SW480 (cell line): ENCODE measurements around the gene TSEN2.
"Not testable (repeated sequence)": the region's sequence is repeated elsewhere in the genome, so short reads cannot be mapped to it uniquely, and the experiment has no call there.

Experiments
- DNase-seq: peaks from one replicate; pipeline ENCODE4 v3.0.0-alpha.2; 2016; ENCODE audit warnings: low spot score

Gene TSEN2

DNA sequence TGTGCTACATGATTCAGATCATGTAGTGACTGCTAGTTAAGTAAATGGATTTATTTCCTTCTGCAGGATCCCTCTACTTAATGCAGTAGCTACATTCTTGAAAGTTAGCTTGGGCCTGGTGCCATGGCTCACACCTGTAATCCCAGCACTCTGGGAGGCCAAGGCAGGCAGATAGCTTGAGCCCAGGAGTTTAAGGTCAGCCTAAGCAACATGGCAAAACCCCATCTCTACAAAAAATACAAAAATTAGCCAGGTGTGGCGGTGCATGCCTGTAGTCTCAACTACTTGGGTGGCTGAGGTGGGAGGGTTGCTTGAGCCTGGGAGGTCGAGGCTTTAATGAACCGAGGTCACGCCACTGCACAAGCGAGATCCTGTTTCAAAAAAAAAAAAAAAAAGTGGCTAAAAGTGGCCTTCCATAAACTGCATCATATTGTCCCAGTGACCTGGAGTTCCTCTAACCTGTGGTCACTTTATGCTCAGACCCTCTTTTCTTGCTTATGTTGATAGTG lies 22.0 kb downstream of the TSEN2 start:
- DNase-seq = no peak

GRCh38 chr3:12507591-12508281 lies 23.5 kb downstream of the TSEN2 start:
- no peak for DNase-seq

- peak; percentile 9 for DNase-seq
These were observed 24.0 kb downstream of the TSEN2 start for GRCh38 chr3:12508291-12508700.

DNA sequence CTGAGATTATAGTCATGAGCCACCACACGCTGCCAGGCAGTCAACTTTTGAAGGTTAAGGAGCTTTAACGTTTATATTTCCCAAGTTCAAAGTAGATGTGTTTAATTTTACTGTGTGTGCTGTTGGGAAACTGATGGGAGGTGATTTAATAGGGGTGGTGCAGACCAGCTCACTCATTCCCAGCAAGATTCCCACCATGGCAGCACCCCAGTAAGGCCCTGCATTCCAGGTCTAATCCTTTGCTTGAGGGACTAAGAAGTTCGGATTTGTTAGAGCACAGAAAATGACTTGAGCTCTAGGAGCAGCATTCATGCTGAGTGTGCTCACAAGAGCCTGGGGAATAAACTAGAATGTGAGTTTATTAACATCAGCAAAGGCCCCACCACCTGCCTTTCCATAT lies 25.2 kb downstream of the TSEN2 start:
- no peak for DNase-seq

GRCh38 chr3:12512534-12513118 lies 28.3 kb downstream of the TSEN2 start:
- DNase-seq = no peak

GRCh38 chr3:12513694-12514446 lies 29.6 kb downstream of the TSEN2 start:
- no peak for DNase-seq

DNA sequence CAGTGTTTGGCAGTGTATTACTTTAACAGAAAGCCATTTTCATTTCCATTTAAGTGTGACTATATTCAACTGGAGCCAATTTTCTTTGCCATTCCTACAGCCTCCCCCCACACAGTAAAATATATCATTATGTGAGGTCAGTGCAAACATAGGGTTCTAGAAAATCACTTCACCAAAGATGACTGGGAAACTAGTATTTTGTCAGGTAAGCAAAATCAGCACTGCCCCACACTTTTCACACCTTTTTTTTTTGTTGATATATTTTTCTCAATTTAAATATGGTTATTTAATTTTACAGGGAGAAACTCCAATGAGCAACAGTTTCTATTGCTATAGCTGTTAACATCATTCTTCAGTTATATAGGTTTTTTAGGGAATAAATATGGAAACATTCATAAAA lies 31.4 kb downstream of the TSEN2 start:
- DNase-seq = no peak

- DNase-seq = no peak
These were observed 32.6 kb downstream of the TSEN2 start for GRCh38 chr3:12516873-12517272.

DNA sequence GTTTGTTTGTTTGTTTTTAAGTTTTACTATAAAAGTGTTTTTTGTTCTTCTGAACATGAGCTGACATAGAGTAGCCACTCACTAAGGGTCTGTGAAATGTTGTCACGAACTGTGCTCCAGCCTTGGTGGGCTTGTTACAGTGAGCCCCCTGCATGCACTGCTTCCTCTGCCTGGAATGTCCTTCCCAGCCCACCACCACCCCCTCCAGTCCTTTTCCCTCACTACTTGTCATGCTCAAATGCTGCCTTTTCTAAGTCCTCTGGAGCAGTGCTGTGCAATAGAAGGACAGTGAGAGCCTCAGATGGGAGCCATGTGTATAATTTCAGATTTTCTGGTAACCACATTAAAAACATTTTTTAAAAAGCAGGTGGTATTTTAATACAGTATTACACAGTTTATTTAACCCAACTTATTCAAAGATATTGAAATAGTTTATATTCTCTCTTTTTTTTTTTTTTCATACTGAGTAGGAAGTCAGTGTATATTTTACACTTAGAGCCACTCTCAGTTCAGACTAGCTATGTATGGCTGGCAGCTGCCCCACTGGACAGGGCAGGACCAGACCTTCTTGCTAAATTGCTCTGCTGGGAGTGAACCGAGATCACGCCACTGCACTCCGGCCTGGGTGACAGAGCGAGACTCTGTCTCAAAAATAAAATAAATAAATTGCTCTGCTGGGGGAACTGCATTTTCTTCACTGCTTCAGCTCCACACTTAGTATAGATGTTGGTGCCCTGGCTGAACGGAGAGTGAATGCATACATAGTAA lies 34.2 kb downstream of the TSEN2 start:
- no peak for DNase-seq

DNA sequence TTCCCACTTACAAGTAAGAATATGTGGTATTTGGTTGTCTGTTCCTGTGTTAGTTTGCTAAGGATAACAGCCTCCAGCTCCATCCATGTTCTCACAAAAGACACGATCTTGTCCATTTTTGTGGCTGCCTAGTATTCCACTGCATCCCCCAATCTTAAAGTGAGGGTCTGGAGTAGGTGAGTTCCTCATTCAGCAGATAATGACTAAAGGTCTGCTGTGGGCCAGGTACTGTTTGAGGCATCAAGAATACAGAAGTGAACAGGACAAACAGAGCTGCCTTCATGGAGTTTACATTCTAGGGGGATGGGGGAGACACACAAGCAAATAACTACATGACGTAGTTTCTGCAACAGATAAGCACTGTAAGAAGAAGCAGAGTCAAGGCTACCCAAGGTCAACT lies 36.7 kb downstream of the TSEN2 start:
- no peak for DNase-seq

DNA sequence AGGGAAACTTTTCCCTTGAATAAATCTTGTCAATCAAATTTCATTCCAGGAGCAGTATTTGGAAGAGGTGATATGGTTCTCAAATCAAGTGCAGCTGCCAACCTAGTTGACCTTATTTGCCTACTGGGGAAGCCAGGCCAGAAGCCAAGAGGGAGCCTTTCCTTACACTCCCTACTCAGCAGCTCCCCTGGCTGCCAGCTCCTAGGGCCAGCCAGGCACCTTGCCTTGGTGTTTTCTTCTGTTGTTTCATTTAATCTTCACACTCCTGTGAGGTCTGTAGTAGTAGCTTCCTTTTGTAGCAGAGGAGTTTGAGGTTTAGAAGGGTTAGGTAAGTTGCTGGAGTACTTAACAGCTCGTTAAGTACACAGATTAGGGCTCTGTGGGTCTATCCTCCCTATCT lies 38.4 kb downstream of the TSEN2 start:
- DNase-seq = no peak

DNA sequence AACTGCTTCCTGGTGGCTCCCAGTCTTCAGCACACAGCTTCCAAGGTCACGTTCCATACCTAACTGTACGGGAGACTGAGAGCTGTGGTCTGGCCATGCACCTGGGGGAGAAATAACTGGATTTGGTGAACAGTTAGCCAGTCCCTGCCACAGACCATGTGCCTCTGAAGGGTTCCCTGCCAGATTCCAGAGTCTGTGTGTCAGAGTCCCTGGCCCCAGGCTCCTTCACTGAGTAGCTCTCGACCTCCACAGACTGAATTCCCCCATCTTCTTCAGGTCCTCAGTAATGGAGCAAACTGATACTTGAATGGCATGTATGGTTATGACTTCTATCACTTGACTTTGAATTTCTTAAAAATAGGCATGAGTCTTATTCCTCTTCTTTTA lies 43.5 kb downstream of the TSEN2 start:
- no peak for DNase-seq

DNA sequence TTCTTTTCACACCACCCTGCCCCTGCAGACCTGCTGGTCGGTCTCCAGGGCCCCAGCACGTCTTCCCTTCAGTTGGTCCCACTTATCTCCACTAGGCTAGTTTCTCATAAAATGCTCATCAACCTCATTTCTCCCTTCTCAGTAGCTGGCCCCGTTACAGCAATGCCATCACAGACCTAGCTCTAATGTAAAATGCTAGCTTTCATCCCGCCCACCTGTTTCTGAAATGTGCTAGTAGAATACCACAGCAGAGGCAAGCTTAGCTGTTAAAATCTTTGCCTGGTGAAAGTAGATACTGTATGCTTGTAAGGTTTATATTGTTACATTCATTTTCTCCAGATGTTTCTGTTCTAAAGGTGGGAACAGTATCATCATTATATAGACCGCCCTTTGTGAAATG lies 47.9 kb downstream of the TSEN2 start:
- no peak for DNase-seq

GRCh38 chr3:12536423-12536822 lies 52.1 kb downstream of the TSEN2 start:
- no peak for DNase-seq

GRCh38 chr3:12541625-12542024 lies 57.3 kb downstream of the TSEN2 start:
- no peak for DNase-seq

DNA sequence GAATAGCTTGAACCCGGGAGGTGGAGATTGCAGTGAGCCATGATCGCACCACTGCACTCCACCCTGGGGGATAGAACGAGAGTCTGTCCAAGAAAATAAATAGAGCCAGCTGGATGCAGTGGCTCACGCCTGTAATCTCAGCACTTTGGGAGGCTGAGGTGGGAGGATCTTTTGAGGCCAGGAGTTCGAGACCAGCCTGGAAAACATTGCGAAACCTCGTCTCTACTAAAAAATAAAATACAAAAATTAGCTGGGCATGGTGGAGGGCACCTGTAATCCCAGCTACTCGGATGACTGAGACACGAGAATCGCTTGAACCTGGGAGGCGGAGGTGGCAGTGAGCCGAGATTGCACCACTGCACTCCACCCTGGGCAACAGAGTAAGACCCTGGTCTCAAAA lies 59.2 kb downstream of the TSEN2 start:
- not testable (repeated sequence) for DNase-seq

GRCh38 chr3:12544652-12545472 lies 60.6 kb downstream of the TSEN2 start:
- DNase-seq = no peak

DNA sequence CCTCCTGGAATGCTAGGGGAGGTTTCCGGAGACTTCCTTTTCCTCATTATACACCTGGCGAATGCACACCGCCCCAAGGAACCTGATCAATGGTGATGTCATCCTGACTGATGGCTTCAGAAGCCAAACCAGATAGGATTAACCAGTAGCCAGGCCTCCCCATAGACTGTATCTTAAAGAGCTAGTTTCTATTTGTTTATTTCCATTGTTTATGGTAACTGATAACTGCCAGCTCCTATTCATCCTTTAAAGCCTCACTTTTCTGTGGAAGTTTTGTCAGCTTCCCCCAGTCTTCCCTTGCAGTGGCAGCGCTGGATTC lies 61.2 kb downstream of the TSEN2 start, which contains the start of gene MKRN2OS:
TSS of gene MKRN2OS (minus strand) at position 27 of the 319 bp plus-strand sequence. CDS start 35 bp downstream, outside the sequence.
- DNase-seq = peak; percentile 73

DNA sequence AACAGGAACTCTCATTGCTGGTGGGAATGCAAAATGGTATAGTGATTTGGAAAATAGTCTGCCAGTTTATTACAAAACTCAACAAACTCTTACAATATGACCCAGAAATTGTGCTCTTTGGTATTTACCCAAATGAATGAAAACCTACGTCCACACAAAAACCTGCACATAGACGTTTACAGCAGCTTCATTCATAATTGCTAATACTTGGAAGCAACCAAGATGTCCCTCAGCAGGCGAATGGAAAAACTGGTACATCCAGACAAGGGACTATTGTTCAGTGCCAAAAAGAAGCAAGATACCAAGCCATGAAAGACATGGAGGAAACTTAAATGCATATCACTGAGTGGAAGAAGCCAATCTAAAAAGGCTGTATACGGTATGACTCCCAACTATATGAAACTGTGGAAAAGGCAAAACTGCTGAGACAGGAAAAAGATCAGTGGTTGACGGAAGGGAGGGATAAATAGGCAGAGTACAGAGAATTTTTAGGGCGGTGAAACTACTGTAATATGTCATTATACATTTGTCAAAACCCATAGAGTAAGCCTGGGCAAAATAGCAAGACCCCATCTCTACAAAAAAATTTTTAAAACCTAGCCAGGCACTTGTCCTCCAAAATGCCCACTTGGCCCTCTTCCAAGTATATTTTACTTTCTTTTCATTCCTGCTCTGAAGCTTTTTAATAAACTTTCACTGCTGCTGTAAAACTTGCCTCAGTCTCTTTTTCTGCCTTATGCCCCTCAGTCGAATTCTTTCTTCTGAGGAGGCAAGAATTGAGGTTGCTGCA lies 65.9 kb downstream of the TSEN2 start:
- no peak for DNase-seq

DNA sequence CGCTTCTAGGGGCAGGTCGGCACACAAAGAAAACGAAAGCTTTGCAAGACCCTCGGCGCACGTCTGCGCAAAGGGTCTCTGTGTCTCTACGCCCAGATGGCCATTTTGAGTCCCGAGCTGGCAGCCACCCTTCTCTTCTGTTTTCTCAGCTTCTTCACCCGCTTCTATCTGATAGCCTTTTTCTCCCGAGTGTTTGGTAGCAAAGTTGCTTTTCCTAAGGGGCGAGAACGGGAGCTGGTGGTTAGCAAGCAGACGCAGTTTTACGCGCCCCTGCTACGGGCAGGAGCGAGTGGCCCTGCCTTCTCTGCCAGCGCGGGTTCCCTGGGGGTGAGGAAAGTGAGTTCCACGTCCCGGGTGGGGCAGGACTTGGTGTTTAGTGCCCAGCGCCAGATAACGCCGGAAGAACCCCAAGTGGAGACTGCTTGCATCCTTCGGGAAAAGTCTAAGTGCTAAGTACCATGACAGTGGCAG lies 69.7 kb downstream of the TSEN2 start:
- peak; percentile 36 for DNase-seq

DNA sequence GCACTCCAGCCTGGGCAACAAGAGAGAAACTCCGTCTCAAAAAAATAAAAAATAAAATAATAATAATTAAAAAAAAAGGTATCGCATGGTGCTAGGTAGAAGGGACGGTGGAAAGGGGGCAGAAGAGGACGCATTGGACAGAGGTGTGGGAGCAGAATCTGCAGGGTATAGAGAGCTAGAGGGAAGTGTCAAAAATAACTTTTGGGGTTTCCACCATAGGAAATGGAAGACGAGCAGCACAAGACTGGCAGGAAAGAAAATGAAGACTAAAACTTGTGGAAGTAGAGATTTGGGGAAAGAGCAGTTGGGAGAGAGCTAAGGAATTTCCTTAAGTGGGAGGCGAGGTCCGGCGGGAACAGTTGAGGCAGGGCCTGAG lies 72.0 kb downstream of the TSEN2 start:
- peak; percentile 13 for DNase-seq
